ENCODE data around the gene CTIF. TPM values are rescaled to one million over a fixed set of nuclear protein-coding genes. Genes with fewer than 3 reads are reported as not detected.

Gene CTIF
- total and polyA plus RNA-seq, 2 experiments from 2014 or later, result 22.1 to 27.9 TPM

- no peaks in the 10 kb centered on the region for H3K36me3 ChIP-seq (replicated peaks; ENCODE audit: insufficient read depth, low read depth)
- H3K9me3 ChIP-seq (ENCODE audit: low read depth), result no peaks in the 10 kb centered on the region
- H2AFZ ChIP-seq, result no peak overlapping the region
- no peaks in the 10 kb centered on the region for H3K27me3 ChIP-seq
- no peak overlapping the region for H3K4me2 ChIP-seq
- H3K27ac ChIP-seq, result peak overlapping the region; percentile 37
- peaks cover 54% of the 10 kb centered on the region for H3K79me2 ChIP-seq
- peaks cover 8% of the 10 kb centered on the region for H3K4me1 ChIP-seq (ENCODE audit: insufficient read depth)
- H3K9me2 ChIP-seq (replicated peaks; ENCODE audit: insufficient read depth), result no peaks in the 10 kb centered on the region
- TF ChIP-seq CTCF (IDR thresholded peaks at IDR 0.05; ENCODE audit: poor library complexity) (no peak), EZH2 (IDR thresholded peaks at IDR 0.05; ENCODE audit: borderline replicate concordance) (no peak), EZH2phosphoT487 (IDR thresholded peaks at IDR 0.05; ENCODE audit: low read depth, severe bottlenecking, unreplicated experiment) (no peak)
- H3K4me3 ChIP-seq, result no peak overlapping the region
- H4K20me1 ChIP-seq (ENCODE audit: insufficient read depth, poor library complexity, severe bottlenecking), result peaks cover 13% of the 10 kb centered on the region
- 80% methylated on average over 8 of the region's 8 CpGs for WGBS (ENCODE audit: low lambda C conversion rate, missing lambda C conversion rate)
- no peak for DNase-seq (ENCODE audit: low spot score)
Measured at GRCh38 chr18:48600456-48601090, 61.7 kb downstream of the CTIF start.

- no peaks in the 10 kb centered on the region for H3K36me3 ChIP-seq (replicated peaks; ENCODE audit: insufficient read depth, low read depth)
- H3K9me2 ChIP-seq (replicated peaks; ENCODE audit: insufficient read depth), result no peaks in the 10 kb centered on the region
- no peak overlapping the region for H3K4me3 ChIP-seq
- no peaks in the 10 kb centered on the region for H3K9me3 ChIP-seq (ENCODE audit: low read depth)
- DNase-seq (ENCODE audit: low spot score), result no peak
- H4K20me1 ChIP-seq (ENCODE audit: insufficient read depth, poor library complexity, severe bottlenecking), result peaks cover 13% of the 10 kb centered on the region
- TF ChIP-seq CTCF (IDR thresholded peaks at IDR 0.05; ENCODE audit: poor library complexity) (no peak), EZH2 (IDR thresholded peaks at IDR 0.05; ENCODE audit: borderline replicate concordance) (no peak), EZH2phosphoT487 (IDR thresholded peaks at IDR 0.05; ENCODE audit: low read depth, severe bottlenecking, unreplicated experiment) (no peak)
- peaks cover 60% of the 10 kb centered on the region for H3K79me2 ChIP-seq
- H2AFZ ChIP-seq, result no peak overlapping the region
- peaks cover 8% of the 10 kb centered on the region for H3K4me1 ChIP-seq (ENCODE audit: insufficient read depth)
- peak overlapping the region; percentile 37 for H3K27ac ChIP-seq
- 73% methylated on average over 4 of the region's 4 CpGs for WGBS (ENCODE audit: low lambda C conversion rate, missing lambda C conversion rate)
- H3K27me3 ChIP-seq, result no peaks in the 10 kb centered on the region
- H3K4me2 ChIP-seq, result no peak overlapping the region
Measured at GRCh38 chr18:48601343-48601742, 62.5 kb downstream of the CTIF start.

- Histone ChIP-seq H3K4me3 (no peak overlapping the region), H3K9me2 (replicated peaks; ENCODE audit: insufficient read depth) (no peaks in the 10 kb centered on the region), H3K79me2 (peaks cover 70% of the 10 kb centered on the region), H3K4me2 (no peak overlapping the region), H2AFZ (no peak overlapping the region), H3K27ac (no peak overlapping the region), H3K4me1 (ENCODE audit: insufficient read depth) (peaks cover 12% of the 10 kb centered on the region), H3K36me3 (replicated peaks; ENCODE audit: insufficient read depth, low read depth) (no peaks in the 10 kb centered on the region), H4K20me1 (ENCODE audit: insufficient read depth, poor library complexity, severe bottlenecking) (peaks cover 27% of the 10 kb centered on the region), H3K27me3 (no peaks in the 10 kb centered on the region), H3K9me3 (ENCODE audit: low read depth) (no peaks in the 10 kb centered on the region)
- TF ChIP-seq EZH2phosphoT487 (IDR thresholded peaks at IDR 0.05; ENCODE audit: low read depth, severe bottlenecking, unreplicated experiment) (no peak), CTCF (IDR thresholded peaks at IDR 0.05; ENCODE audit: poor library complexity) (no peak), EZH2 (IDR thresholded peaks at IDR 0.05; ENCODE audit: borderline replicate concordance) (no peak)
- DNase-seq (ENCODE audit: low spot score), result no peak
- 84% methylated on average over 3 of the region's 3 CpGs for WGBS (ENCODE audit: low lambda C conversion rate, missing lambda C conversion rate)
Measured at GRCh38 chr18:48602759-48603390, 64.0 kb downstream of the CTIF start.

Data from hepatocyte (in vitro differentiated cells).